HCT116 (cell line): Measurements from ENCODE around the gene ARHGAP10.

Experiments used
- EZH2 ChIP-seq: fragments of 200-600 bp; sonication (generic); IDR thresholded peaks from 2 replicates; pipeline ENCODE4 v1.6.1; 2017; ENCODE audit warnings: antibody characterized with exemption, mixed run types
- POLR2A ChIP-seq: IDR thresholded peaks from 2 replicates; pipeline ENCODE4 v1.7.0; 2011; ENCODE audit warnings: borderline replicate concordance; ENCODE audit not compliant: insufficient read depth, insufficient read length; ENCODE audit errors: extremely low read depth
- POLR2AphosphoS5 ChIP-seq: IDR thresholded peaks from 2 replicates; pipeline ENCODE4 v1.6.1; 2011; ENCODE audit warnings: mild to moderate bottlenecking, low read depth, low read length, moderate library complexity
- RAD21 ChIP-seq: IDR thresholded peaks from 2 replicates; pipeline ENCODE4 v1.6.1; 2012; ENCODE audit warnings: low read depth, mild to moderate bottlenecking
- SP1 ChIP-seq: IDR thresholded peaks from 2 replicates; pipeline ENCODE4 v1.6.1; 2012; ENCODE audit warnings: low read depth
- SRF ChIP-seq: IDR thresholded peaks from 2 replicates; pipeline ENCODE4 v1.6.1; 2012; ENCODE audit warnings: low read depth
- TCF7L2 ChIP-seq: IDR thresholded peaks from 2 replicates; pipeline ENCODE4 v1.7.0; 2011; ENCODE audit warnings: borderline replicate concordance, inconsistent platforms; ENCODE audit not compliant: insufficient read depth, insufficient read length; ENCODE audit errors: extremely low read depth
- ZNF274 ChIP-seq: fragments of 200-500 bp; sonication (Bioruptor generic); IDR thresholded peaks from 2 replicates; pipeline ENCODE4 v1.6.1; 2014; ENCODE audit warnings: mild to moderate bottlenecking, low read depth, low read length, inconsistent platforms
- TF ChIP-seq, protein P1 (sequence below), 3 experiments: fragments of 200-600 bp in 1 of 3; sonication (generic) in 1 of 3; IDR thresholded peaks in 2 of 3; conservative IDR thresholded peaks in 1 of 3; 2 replicates each; pipeline ENCODE4 v1.5.1; 2012 to 2017; ENCODE audit warnings: low read depth in 2 of 3, low read length in 2 of 3, antibody characterized with exemption in 1 of 3, borderline replicate concordance in 1 of 3, control low read depth in 1 of 3, mild to moderate bottlenecking in 1 of 3, mixed read lengths in 1 of 3, mixed run types in 1 of 3, moderate library complexity in 1 of 3; ENCODE audit not compliant: insufficient read depth in 1 of 3
- TF ChIP-seq, protein P2 (sequence below): IDR thresholded peaks from 2 replicates; pipeline ENCODE4 v1.6.1; 2012; ENCODE audit warnings: low read depth
- TF ChIP-seq, protein P3 (sequence below): IDR thresholded peaks from 2 replicates; pipeline ENCODE4 v1.6.1; 2012
- TF ChIP-seq, protein P4 (sequence below): IDR thresholded peaks from 2 replicates; pipeline ENCODE4 v1.6.1; 2011; ENCODE audit warnings: mild to moderate bottlenecking, low read length, moderate library complexity; ENCODE audit not compliant: insufficient replicate concordance; ENCODE audit errors: extremely low read depth
- TF ChIP-seq, protein P5 (sequence below): IDR thresholded peaks from 2 replicates; pipeline ENCODE4 v1.6.1; 2012

DNA sequence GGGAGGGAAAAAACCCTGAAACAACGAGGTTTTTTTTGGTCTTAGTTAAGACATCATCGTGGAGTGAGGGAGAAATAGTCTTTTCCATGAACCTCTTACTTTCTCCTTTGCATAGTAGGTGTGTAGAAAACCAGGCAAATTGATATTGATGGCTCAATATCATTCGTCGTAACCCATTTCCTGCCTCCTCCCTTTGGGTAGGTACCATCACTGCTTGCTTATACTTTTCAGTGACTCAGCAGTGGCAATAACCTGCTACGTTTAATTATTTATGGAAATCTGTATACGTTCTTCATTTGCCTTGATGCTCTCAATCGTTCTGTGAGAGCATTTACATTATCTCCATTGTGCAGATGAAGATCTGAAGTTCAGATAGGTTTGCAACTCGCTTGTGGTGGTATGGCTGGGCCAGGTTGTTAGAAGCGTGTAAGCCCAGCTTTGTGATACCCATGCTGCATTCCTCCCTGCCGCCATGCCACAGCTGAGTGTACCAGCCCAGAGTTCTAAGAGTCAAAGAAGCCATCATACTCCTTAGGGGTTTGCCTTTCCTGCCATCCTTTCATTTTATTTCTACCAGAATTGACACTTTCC, 212.9 kb downstream of the ARHGAP10 start:
- TF ChIP-seq, protein P1, sequence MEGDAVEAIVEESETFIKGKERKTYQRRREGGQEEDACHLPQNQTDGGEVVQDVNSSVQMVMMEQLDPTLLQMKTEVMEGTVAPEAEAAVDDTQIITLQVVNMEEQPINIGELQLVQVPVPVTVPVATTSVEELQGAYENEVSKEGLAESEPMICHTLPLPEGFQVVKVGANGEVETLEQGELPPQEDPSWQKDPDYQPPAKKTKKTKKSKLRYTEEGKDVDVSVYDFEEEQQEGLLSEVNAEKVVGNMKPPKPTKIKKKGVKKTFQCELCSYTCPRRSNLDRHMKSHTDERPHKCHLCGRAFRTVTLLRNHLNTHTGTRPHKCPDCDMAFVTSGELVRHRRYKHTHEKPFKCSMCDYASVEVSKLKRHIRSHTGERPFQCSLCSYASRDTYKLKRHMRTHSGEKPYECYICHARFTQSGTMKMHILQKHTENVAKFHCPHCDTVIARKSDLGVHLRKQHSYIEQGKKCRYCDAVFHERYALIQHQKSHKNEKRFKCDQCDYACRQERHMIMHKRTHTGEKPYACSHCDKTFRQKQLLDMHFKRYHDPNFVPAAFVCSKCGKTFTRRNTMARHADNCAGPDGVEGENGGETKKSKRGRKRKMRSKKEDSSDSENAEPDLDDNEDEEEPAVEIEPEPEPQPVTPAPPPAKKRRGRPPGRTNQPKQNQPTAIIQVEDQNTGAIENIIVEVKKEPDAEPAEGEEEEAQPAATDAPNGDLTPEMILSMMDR (IDR thresholded peaks at IDR 0.05 in 2 of 3, conservative IDR thresholded peaks at IDR 0.05 in 1 of 3; ENCODE audit: borderline replicate concordance in 1 of 3, insufficient read depth in 1 of 3, low read depth in 2 of 3, low read length in 2 of 3) = no peak
- no peak for TF ChIP-seq POLR2A
- TF ChIP-seq, protein P2, sequence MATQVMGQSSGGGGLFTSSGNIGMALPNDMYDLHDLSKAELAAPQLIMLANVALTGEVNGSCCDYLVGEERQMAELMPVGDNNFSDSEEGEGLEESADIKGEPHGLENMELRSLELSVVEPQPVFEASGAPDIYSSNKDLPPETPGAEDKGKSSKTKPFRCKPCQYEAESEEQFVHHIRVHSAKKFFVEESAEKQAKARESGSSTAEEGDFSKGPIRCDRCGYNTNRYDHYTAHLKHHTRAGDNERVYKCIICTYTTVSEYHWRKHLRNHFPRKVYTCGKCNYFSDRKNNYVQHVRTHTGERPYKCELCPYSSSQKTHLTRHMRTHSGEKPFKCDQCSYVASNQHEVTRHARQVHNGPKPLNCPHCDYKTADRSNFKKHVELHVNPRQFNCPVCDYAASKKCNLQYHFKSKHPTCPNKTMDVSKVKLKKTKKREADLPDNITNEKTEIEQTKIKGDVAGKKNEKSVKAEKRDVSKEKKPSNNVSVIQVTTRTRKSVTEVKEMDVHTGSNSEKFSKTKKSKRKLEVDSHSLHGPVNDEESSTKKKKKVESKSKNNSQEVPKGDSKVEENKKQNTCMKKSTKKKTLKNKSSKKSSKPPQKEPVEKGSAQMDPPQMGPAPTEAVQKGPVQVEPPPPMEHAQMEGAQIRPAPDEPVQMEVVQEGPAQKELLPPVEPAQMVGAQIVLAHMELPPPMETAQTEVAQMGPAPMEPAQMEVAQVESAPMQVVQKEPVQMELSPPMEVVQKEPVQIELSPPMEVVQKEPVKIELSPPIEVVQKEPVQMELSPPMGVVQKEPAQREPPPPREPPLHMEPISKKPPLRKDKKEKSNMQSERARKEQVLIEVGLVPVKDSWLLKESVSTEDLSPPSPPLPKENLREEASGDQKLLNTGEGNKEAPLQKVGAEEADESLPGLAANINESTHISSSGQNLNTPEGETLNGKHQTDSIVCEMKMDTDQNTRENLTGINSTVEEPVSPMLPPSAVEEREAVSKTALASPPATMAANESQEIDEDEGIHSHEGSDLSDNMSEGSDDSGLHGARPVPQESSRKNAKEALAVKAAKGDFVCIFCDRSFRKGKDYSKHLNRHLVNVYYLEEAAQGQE = no peak
- no peak for TF ChIP-seq RAD21
- TF ChIP-seq, protein P3, sequence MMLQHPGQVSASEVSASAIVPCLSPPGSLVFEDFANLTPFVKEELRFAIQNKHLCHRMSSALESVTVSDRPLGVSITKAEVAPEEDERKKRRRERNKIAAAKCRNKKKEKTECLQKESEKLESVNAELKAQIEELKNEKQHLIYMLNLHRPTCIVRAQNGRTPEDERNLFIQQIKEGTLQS = no peak
- TF ChIP-seq SP1 = no peak
- no peak for TF ChIP-seq POLR2AphosphoS5
- no peak for TF ChIP-seq SRF
- TF ChIP-seq EZH2 = no peak
- no peak for TF ChIP-seq TCF7L2
- no peak for TF ChIP-seq ZNF274
- TF ChIP-seq, protein P4, sequence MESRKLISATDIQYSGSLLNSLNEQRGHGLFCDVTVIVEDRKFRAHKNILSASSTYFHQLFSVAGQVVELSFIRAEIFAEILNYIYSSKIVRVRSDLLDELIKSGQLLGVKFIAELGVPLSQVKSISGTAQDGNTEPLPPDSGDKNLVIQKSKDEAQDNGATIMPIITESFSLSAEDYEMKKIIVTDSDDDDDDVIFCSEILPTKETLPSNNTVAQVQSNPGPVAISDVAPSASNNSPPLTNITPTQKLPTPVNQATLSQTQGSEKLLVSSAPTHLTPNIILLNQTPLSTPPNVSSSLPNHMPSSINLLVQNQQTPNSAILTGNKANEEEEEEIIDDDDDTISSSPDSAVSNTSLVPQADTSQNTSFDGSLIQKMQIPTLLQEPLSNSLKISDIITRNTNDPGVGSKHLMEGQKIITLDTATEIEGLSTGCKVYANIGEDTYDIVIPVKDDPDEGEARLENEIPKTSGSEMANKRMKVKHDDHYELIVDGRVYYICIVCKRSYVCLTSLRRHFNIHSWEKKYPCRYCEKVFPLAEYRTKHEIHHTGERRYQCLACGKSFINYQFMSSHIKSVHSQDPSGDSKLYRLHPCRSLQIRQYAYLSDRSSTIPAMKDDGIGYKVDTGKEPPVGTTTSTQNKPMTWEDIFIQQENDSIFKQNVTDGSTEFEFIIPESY = no peak
- TF ChIP-seq, protein P5, sequence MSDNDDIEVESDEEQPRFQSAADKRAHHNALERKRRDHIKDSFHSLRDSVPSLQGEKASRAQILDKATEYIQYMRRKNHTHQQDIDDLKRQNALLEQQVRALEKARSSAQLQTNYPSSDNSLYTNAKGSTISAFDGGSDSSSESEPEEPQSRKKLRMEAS = no peak
